HG03469 (cell line): Measurements from ENCODE around the gene NDST1.

ENCODE experiments used
- ATAC-seq: cut with Tn5 transposase; IDR thresholded peaks from one replicate; pipeline ENCODE4 v1.9.1; 2021; ENCODE audit warnings: mild to moderate bottlenecking, moderate library complexity, moderate number of reproducible peaks; ENCODE audit not compliant: unreplicated experiment

Gene NDST1

DNA sequence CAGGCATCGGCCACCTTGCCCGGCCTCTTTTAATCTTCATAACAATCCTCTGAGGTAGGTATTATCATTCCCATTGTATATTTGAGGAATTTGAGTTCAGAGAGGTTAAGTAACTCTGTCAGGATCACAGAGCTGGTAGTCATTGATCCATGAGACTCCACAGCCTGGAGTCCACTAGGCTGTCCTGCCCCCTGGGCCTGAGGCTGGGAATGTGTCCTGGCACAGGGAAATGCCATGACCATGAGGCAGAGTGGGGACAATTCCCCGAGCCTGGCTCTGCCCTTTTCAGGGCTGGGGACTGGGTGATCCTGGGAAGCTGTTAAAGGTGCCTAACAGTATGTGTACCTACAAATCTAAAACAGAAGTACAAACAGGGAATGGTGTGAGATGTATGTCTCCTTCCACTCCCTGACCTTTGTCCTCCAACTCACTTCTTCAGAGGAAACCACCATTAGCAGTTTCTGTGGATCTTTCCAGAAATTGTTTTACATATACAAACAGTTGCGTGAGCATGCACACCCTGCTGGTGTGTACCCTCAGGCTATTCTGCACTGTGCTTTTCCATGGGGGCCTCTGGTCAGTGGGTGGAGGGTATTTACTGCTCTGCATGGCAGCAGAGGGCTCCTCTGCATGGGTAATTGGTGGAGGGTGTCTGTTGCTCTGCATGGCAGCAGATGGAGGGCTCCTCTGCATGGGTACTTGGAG, 53.8 kb downstream of the NDST1 start:
- ATAC-seq, result no peak

DNA sequence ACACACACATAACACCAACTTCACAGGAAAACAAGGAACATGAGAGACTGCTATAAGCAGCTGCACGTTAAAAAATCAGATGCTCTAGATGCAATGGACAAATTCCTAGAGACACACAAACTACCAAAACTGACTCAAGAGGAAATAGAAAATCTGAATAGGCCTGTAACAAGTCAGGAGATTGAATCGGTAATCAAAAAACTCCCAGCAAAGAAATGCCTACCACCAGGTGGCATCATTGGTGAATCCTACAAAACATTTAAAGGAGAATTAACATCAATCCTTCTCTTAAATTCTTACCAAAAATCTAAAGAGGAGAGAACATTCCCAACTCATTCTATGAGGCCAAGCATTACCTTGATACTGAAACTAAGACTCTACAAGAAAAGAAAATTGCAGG, 54.9 kb downstream of the NDST1 start:
- ATAC-seq, result no peak

DNA sequence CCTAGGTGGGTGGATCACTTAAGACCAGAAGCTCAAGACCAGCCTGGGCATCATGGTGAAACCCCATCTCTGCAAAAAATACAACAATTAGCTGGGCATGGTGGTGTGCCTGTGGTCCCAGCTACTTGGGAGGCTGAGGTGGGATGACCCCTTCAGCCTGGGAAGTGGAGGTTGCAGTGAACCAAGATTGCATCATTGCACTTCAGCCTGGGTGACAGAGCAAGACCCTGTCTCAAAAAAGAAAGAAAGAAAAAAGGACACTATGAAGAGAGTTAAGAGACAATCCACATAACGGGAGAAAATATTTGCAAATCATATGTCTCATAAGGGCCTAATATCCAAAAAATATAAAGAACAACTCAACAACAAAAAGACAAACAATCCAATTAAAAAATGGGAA, 57.9 kb downstream of the NDST1 start:
- ATAC-seq, result no peak

DNA sequence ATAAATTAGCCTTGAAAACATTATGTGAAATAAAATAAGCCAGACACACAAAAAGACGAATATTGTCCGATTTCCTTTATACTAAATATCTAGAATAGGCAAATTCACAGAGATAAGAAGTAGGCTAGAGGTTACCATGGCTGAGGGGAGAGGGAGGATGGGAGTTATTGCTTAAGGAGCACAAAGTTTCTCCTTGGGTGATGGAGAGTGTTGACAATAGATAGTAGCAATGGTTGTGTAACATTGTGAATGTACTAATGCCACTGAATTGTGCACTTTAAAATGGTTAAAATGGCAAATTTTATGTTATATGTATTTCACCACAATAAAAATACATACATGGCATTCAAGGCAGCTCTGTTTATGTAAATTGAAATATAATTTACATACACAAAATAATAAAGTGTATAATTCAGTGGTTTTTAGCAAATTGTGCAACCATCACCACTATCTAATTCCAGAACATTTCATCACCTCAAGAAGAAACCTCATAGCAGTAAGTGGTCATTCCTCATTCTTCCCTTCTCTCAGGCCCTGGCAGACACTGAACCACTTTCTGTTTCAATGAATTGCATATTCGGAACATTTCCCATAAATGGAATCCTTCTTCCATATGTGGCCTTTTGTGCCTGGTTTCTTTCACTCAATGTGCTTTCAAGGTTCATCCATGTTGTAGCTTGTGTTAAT, 59.2 kb downstream of the NDST1 start:
- ATAC-seq, result no peak

DNA sequence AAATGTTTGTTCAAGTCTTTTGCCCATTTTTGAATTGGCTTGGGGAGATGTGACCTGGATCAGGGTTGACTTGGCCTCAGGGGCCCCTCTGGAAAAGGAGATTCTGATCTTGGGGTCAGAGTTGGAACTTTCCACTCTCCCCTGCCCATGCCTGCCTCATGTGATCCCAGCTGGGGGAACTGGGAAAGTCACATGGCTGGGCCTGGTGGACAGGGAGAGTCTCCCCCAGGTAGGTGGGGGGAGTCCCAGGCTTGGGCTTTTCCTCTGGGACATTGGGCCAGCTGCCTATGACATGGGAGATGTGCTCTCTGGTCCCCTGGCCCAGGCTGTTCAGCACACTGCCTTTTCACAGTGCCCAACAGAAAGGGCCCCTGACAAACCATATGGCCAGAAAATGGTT, 60.7 kb downstream of the NDST1 start:
- no peak for ATAC-seq

DNA sequence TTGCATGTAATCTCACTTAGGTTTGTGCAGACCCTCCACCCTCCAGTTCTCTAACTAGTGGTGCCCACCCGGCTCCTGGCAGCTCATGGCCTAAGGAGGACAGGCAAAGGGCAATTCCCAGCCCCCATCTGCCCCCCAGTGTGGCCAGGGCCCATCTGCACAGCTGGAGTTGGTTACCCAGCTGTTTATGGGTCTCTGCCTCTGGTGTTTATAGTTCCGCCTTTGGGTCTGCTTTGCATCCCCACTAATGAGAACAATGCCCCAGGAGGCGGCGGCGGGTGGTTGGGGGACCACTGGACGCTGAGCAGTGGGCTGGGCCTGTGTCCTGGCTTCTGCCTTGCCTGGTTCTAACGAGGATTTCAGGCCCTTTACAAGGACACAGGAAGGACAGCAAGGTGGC, 62.4 kb downstream of the NDST1 start:
- no peak for ATAC-seq

DNA sequence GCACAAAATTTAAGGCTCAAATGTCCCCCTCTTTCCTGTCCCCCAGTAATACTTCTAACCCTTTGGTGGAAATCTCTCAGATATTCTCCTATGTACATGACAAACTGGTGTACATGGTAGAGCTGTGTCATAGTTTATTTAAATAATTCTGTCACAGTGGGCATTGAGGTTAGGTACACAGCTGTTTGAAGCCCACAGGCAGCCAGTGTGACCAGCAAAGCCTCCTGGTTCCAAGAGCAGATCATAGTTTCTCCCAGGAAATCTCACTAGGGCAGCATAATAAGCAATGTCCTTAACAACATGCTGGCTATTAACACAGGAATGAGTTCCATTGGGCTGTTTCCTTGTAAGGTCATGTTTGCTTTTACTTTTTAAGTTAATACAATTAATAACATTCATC, 63.9 kb downstream of the NDST1 start:
- no peak for ATAC-seq

DNA sequence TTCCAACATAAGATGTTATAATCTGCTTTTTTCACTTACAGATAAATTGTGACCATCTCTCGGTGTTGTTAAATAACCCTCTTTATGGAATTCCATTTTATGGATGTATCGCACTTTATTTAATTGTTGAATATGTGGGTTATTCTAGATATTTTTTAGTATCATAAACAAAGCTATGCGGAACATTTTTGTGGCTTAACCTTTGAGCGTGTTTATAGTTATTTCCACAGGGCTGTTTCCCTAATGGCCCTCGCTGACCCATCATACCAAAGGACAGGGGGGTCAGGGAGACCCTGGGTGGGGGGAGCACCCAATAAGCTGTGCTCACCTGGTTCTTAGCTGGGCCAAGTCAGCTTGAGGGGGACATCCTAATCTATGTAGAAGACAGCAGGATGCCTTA, 65.3 kb downstream of the NDST1 start:
- ATAC-seq, result no peak

DNA sequence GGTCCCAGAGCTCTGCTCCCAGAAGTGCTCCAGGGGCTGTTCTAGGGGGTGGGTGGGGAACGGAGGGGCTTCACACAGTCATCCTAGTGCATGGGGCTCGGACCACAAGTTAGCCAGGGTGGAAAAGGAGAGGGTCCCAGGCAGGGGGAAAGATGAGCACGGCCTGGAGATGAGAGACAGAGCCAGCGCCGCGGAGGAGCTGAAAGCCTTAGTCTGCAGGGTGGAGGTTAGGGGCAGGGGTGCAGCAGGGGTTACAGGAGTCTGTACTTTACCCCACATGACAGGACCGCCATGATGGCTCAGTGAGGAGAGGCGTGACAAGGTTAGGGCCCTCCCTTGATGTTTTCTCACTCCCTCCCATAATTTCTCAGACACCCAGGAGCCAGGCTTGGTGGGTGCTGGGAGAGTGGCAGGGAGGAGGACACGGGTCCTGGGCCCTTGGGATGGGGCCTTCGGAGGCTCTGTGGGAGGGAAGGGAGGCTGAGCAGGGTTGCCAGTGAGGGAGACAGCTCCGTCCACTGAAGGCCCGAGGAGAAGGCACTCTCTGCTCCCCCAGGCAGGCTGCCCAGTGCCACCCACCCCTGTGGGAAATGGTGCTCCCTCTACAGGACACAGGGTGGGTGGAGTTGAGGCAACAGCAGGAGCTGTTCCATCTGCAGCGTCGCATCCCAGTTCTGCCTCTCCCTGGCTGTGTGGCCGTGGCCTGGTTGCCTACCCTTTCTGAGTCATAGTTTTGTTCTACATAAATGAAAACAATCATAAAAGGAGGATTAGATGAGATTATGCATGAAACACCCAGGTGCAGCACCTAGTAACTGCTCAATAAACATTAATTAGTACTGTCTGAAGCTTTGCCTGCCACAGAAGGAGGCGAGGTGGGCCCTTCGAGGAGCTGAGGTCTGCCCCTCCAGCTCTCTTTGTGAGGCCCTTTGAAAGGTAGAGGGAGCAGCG, 66.2 kb downstream of the NDST1 start:
- no peak for ATAC-seq

DNA sequence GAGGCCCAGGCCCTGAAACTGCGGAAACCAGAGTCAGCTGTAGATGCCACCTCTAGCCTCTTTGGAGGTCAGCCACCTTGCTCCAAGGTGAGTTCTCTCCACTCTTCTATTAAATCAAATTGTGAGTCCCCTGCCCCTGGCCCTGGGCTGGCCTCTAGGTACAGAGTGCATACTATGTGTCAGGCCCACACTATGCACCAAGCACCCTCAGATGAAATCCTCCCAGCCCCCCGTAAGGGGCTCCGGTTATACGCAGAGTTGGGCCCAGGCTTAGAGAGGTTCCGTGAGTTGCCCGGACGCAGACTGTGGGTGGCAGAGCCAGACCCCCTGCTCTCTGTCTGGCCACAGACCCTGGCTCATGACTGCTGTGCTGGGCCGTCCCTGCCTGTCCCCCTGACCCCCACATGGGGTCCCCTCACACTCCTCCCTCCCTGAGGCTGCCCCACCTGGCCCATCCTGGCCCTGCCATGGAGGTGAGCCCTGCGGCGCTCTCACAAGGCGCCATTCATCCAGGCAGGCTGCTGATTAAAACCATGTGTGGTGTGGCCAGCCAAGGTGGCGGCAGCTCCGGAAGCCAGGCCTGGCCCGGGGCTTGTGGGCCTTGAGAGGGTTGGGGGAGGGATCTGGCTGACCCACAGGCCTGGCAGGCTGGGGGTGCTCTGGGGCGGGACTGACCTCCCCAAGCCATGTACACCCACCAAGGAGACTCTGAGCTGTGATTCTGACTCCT, 67.1 kb downstream of the NDST1 start:
- ATAC-seq, result no peak

DNA sequence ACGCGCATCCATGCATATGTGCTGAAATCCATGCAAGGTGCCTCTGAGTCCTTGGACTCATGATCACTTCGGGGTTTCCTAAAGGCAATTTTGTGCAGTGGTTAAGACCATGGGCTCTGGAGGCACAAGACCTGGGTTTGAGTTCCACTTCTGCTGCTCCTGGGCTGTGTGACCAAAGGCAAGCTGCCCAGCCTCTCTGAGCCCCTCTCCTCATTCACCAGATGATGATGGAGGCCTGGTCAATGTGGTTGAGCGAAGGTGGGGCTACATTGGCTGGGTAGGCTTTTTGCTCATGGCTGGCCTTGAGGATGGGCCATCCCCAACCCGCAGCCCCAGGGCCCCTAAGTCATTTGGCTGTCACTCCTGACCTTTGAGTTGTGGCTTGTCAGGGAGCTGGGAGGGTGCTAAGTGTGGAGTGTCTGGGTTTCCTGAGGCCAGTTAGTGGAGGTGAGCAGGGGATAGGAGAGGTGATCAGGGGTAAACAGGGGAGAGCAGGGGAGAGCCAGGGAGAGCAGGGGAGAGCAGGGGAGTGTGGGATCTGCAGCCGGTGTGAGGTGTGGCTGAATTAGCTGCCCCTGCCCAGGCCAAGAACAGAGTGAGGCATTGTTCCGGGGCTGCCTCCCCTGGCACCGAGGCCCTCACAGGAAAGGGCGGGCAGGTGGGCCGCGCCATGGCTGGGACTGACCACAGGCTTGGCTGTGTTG, 68.0 kb downstream of the NDST1 start:
- no peak for ATAC-seq

DNA sequence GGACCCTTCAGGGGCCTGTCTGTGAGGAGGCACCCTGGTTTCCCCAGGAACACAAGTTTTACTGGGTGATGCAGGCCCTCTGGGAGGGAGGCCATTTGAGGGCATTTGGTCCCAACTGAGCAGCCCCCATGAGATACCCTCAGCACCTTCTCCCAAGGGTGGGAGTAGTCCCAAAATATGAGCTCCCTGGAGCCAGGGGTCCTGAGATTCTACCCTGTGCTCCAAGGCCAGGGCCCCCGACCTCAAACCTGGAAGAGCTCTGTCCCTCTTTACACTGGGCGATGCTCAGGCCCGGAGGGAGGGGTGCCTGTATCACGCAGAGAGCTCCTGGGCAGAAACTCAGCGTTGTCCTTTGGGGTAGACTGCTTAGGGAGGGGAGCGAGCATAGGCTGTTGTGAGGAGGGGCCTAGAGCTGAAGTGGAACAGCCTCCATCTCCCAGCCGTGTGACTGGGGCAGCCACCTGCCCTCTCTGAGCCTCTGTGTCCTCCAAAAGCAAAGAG, 68.6 kb downstream of the NDST1 start:
- no peak for ATAC-seq

DNA sequence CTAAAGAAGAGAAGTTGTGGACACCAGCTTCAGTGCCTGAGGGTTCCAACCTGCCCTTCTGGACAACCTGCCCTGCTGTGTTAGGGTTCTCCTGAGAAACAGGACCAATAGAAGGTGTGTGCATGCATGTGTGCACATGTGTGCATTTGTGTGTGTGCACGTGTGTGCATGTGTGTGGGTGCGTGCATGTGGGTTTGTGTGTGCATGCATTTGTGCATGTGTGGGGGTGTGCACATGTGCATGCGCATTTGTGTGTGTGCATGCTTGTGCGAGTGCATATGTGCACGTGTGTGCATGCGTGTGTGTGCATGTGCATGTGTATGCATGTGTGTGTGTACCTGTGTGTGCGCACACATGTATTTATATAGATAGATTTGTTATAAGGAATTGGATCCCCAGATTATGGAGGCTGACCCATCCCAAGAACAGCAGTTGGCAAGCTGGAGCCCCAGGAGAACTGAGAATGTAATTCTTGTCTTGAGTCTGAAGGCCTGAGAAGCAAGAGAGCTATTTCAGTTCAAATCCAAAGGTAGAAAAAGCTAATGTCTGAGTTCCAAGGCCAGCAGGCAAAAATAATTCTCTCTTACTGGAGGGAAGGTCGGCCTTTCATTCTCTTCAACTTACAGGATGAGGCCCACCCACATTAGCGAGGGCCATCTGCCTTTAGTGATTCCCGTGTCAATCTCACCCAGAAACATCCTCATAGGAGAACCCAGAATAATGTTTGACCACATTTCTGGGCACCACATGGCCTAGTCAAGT, 69.6 kb downstream of the NDST1 start:
- ATAC-seq, result no peak

DNA sequence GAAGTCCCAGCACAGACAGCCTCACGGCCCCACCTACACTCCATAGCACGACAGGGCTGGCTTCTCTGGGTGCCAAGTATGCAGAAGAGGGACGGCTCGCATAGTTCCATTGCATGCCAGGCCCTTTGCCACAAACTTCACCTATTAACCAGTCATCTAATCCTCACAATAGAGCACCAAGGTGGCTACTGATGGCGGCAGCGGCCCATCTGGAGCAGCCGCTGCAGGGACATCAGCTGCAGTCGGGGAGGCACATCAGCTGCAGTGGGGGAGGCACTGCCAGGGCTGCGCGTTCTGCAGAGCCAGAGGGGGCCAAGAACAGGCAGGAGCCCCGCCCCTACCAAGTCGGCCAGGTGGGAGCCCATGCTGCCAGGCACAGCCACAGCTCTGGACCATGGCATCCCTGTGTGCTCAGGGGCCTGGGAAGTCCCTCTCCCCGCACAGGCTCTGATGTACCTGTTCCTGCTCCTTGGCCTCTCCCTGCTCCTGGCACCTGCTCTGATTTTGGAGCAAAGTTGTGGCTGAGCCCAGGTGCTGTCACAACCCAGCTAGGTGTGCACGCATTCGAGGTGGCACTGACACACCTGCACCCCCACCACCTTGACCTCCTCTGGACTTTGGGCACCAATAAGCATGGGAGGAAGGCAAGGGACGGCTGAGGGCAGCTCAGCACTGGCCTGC, 71.0 kb downstream of the NDST1 start:
- ATAC-seq, result no peak

DNA sequence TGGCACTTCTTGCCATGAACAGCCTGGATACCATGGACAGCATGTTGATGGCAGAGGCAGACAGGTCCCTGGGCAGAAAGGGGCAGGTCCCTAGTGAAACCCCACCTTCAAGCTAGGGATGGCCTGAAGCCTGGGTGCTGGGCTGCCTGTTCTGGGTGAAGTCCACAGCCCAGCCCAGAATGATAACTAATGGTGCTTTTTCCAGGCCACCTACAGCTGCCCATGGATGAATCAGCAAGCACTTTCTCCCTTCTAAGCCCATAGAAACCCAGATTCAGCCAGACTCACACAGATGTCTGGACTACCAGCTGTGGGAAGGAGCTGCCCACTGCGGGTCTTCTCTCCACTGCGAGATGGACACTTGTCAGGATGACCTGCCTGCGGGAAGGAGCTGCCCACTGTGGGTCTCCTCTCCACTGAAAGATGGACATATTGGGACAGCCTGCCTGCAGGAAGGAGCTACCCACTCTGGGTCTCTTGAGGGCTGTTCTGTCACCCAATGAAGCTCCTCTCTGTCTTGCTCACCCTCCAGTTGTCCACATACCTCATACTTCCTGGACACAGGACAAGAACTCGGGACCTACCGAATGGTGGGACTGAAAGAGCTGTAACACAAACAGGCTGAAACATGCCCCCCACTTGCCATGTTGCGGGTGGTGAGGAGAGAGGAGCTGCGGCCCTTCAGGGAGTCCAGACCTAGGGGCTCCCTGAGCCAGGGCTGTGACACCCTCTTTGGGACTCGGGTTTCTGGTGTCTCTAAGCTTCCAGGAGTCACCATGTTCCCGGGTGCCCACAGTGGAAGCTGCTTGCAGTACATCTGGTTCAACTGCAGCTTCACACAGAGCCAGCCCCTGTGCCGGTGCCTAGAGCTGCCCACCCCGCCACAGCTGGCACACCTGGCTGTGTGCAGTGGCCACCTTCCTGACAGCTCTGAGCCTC, 71.8 kb downstream of the NDST1 start:
- no peak for ATAC-seq

DNA sequence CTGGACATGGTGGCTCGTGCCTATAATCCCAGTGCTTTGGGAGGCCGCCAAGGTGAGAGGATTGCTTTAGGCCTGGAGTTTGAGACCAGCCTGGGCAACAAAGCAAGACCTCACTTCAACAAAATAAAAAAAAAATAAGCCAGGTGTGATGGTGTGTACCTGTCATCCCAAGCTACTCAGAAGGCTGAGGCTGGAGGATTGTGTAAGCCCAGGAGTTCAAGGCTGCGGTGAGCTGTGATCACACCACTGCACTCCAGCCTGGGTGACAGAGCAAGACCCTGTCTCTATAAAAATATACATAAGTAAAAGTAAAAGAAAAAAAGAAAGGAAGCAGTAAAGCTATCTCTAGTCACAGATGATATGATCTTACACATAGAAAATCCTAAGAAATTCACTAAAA, 73.0 kb downstream of the NDST1 start:
- no peak for ATAC-seq

DNA sequence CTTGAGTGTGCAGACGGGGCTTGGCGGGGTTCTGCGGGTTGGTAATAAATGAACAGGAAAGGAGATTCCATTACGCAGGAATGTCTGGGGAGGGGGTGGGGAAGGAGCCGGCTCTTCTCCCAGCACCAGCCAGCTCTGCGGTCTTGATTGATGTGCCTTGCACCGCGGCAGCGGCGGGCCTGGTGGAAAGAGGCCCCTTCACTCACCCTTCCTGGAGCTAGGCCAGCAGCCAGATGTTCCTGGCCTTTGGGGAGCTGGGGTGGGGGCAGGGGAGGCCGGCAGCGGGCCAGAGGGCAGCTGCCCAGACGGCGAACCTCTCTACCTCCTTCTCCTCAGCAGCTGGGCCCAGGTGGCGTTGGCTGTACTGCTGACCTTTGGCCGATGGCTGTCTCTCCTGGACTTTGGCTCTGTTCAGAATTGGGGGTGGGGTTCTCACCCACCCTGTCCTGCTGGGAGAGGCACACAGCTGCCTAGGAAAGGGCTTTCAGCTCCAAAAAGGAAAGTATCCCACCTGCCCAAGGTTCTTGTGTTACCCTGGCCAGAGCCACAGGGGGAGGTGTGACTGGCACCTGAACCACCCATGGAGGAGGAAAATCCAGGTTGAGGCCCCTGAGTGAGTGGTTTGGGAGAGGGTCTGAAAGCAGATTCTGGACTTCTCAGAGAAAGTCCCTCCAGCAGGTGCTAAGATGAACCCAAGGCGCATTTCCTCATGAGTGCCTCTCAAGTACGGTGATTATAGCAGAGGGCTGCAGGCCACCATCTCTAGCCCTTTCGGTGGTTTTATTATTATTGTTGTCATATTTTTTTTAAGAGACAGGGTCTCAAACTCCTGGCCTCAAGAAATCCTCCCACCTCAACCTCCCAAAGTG, 74.5 kb downstream of the NDST1 start:
- no peak for ATAC-seq
